Mesendoderm (in vitro differentiated cells): ENCODE results near the gene SMCHD1.

ENCODE experiments used
- DNase-seq: peaks from one replicate; pipeline ENCODE4 v3.0.0; 2013
- H2AK5ac ChIP-seq: 2 replicates; pipeline ENCODE4 v1.6.1; 2013; ENCODE audit warnings: low read length, inconsistent platforms
- H2BK120ac ChIP-seq: 2 replicates; pipeline ENCODE4 v1.6.1; 2013; ENCODE audit warnings: low read depth, mild to moderate bottlenecking, low read length, moderate library complexity, mixed read lengths
- H2BK15ac ChIP-seq: replicated peaks from 2 replicates; pipeline ENCODE4 v1.6.1; 2013; ENCODE audit warnings: low read depth, mild to moderate bottlenecking, moderate library complexity
- H2BK5ac ChIP-seq: 2 replicates; pipeline ENCODE4 v1.6.1; 2013; ENCODE audit warnings: low read length, inconsistent platforms
- H3K18ac ChIP-seq: 2 replicates; pipeline ENCODE4 v1.6.1; 2013; ENCODE audit warnings: mild to moderate bottlenecking, low read length, mixed read lengths
- H3K23ac ChIP-seq: one replicate; pipeline ENCODE4 v1.6.1; 2013; ENCODE audit warnings: low read length
- H3K27ac ChIP-seq: 2 replicates; pipeline ENCODE4 v1.5.1; 2013; ENCODE audit warnings: low read depth, mild to moderate bottlenecking, inconsistent platforms, low read length, moderate library complexity
- H3K27me3 ChIP-seq: 2 replicates; pipeline ENCODE4 v1.6.1; 2013; ENCODE audit warnings: low read length, control low read depth, mild to moderate bottlenecking, inconsistent platforms; ENCODE audit not compliant: insufficient read depth, poor library complexity
- H3K36me3 ChIP-seq: 2 replicates; pipeline ENCODE4 v1.6.1; 2013; ENCODE audit warnings: low read length, inconsistent platforms; ENCODE audit not compliant: control insufficient read depth, insufficient read depth
- H3K4ac ChIP-seq: one replicate; pipeline ENCODE4 v1.6.1; 2013; ENCODE audit warnings: low read depth, mild to moderate bottlenecking, low read length, moderate library complexity
- H3K4me1 ChIP-seq: 2 replicates; pipeline ENCODE4 v1.6.1; 2013; ENCODE audit warnings: low read depth, low read length, inconsistent platforms; ENCODE audit not compliant: control insufficient read depth
- H3K4me2 ChIP-seq: 2 replicates; pipeline ENCODE4 v1.6.1; 2013; ENCODE audit warnings: low read length
- H3K4me3 ChIP-seq: 2 replicates; pipeline ENCODE4 v1.5.1; 2013; ENCODE audit warnings: mild to moderate bottlenecking, low read length
- H3K56ac ChIP-seq: one replicate; pipeline ENCODE4 v1.6.1; 2013; ENCODE audit warnings: low read length
- H3K79me1 ChIP-seq: 2 replicates; pipeline ENCODE4 v1.6.1; 2013; ENCODE audit warnings: low read length, inconsistent platforms
- H3K79me2 ChIP-seq: 2 replicates; pipeline ENCODE4 v1.6.1; 2013; ENCODE audit warnings: mild to moderate bottlenecking, low read length; ENCODE audit not compliant: control insufficient read depth, insufficient read depth
- H3K9ac ChIP-seq: 2 replicates; pipeline ENCODE4 v1.6.1; 2013; ENCODE audit warnings: low read length, inconsistent platforms
- H4K5ac ChIP-seq: one replicate; pipeline ENCODE4 v1.6.1; 2013; ENCODE audit warnings: low read length
- H4K8ac ChIP-seq: one replicate; pipeline ENCODE4 v1.6.1; 2013; ENCODE audit warnings: low read depth, mild to moderate bottlenecking, control low read depth, low read length, moderate library complexity
- WGBS: extraction: QIAGEN DNeasy Blood & Tissue Kit; methylation state at CpG from one replicate; pipeline ENCODE4 v1.1.7; 2013; ENCODE audit warnings: low lambda C conversion rate, missing lambda C conversion rate; ENCODE audit not compliant: insufficient coverage; ENCODE audit errors: extremely low coverage; 5-methylcytosine and 5-hydroxymethylcytosine counted together

Gene SMCHD1

DNA sequence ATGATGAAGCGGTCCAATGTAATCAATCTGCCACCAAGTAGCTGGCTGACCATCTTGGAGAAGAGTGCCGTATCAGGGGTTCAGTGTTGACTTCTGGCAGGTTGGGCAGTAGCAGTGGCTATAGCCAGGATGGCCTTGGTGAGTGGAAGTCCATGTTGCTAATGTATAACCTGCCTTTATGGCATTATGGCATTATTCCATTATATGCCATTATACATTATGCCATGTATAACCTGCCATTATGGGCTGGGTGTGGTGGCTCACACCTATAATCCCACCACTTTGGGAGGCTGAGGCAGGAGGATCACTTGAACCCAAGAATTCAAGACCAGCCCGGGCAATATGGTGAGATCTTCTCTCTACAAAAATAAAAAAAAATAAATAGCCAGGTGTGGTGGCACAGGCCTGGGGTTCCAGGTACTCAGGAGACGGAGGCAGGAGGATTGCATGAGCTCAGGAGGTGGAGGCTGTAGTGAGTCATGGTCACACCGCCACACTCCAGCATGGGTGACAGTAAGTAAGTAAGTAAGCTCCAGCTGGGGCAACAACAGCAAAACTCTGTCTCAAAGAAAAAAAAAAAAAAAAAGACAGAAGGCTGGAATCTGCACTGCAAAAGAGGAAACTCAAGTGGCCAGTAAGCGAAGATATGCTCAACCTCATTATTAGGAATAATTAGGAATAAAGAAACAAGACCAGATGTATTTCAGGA is 166.8 kb downstream of the SMCHD1 start:
- WGBS, result no CpG with 5 or more reads among the region's 6 CpGs
- no peaks in the 10 kb centered on the region for H3K79me1 ChIP-seq

DNA sequence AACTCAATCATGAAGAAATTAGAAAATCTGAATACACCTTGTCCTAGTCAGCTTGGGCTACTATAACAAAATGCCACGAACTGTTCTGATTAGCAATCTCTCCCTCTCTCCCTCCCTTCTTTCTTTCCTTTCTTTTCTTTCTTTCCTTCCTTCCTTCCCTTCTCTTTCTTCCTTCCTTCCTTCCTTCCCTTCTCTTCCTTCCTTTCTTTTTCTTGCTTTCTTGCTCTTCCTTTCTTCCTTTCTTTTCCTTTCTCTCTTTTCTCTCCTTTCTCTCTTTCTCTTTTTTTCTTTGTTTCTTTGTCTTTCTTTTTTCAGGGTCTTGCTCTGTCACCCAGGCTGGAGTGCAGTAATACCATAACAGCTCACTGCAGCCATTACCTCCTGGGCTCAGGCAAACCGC is 167.7 kb downstream of the SMCHD1 start:
- Histone ChIP-seq H2BK5ac (no peak overlapping the region), H3K36me3 (no peaks in the 10 kb centered on the region), H2AK5ac (no peak overlapping the region), H3K4me2 (no peak overlapping the region), H3K23ac (no peak overlapping the region), H3K27ac (no peak overlapping the region), H2BK120ac (no peak overlapping the region), H3K79me1 (no peaks in the 10 kb centered on the region), H3K79me2 (no peaks in the 10 kb centered on the region), H3K4me1 (no peaks in the 10 kb centered on the region), H3K4ac (no peak overlapping the region), H3K18ac (no peak overlapping the region), H4K8ac (no peak overlapping the region), H2BK15ac (no peak overlapping the region), H3K4me3 (no peak overlapping the region), H3K56ac (no peak overlapping the region), H4K5ac (no peak overlapping the region), H3K9ac (no peak overlapping the region), H3K27me3 (no peaks in the 10 kb centered on the region)
- no peak for DNase-seq
- WGBS, result no CpG with 5 or more reads among the region's 2 CpGs

More for the DNA sequence above, 166.8 kb downstream of the SMCHD1 start:
- no peak overlapping the region for H4K5ac ChIP-seq
- no peaks in the 10 kb centered on the region for H3K79me2 ChIP-seq
- no peak overlapping the region for H3K9ac ChIP-seq
- no peak overlapping the region for H2BK120ac ChIP-seq
- no peak overlapping the region for H3K56ac ChIP-seq
- H3K4ac ChIP-seq, result no peak overlapping the region
- no peaks in the 10 kb centered on the region for H3K27me3 ChIP-seq
- no peak overlapping the region for H2AK5ac ChIP-seq
- no peak overlapping the region for H2BK5ac ChIP-seq
- H3K4me3 ChIP-seq, result no peak overlapping the region
- H3K36me3 ChIP-seq, result no peaks in the 10 kb centered on the region
- H2BK15ac ChIP-seq, result no peak overlapping the region
- H4K8ac ChIP-seq, result no peak overlapping the region
- no peak for DNase-seq
- no peak overlapping the region for H3K23ac ChIP-seq
- H3K18ac ChIP-seq, result no peak overlapping the region
- H3K4me2 ChIP-seq, result no peak overlapping the region
- H3K4me1 ChIP-seq, result no peaks in the 10 kb centered on the region
- no peak overlapping the region for H3K27ac ChIP-seq

DNA sequence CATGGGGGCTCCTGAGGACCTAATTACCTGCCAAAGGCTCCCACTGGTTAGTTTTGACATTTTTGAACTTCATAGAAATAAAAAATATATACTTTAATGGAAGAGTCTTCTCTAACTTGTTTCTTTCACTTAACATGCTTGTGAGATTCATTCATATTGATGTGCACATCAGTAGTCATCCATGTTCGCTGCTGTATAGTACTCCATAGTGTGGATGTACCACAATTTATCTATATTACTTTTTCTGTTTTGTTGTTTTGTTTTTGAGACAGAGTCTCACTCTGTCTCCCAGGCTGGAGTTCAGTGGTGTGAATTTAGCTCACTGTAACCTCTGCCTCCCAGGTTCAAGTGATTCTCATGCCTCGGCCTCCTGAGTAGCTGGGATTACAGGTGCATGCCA is 168.4 kb downstream of the SMCHD1 start:
- H3K4me1 ChIP-seq, result no peaks in the 10 kb centered on the region
- no peak overlapping the region for H2BK120ac ChIP-seq
- no peak overlapping the region for H3K9ac ChIP-seq
- no peak overlapping the region for H3K18ac ChIP-seq
- H3K79me1 ChIP-seq, result no peaks in the 10 kb centered on the region
- H3K27me3 ChIP-seq, result no peaks in the 10 kb centered on the region
- no peak for DNase-seq
- no peak overlapping the region for H2AK5ac ChIP-seq
- no peak overlapping the region for H4K5ac ChIP-seq
- H3K4ac ChIP-seq, result no peak overlapping the region
- no peak overlapping the region for H3K27ac ChIP-seq
- no peaks in the 10 kb centered on the region for H3K79me2 ChIP-seq
- no peak overlapping the region for H4K8ac ChIP-seq
- no peak overlapping the region for H3K23ac ChIP-seq
- WGBS, result no CpG with 5 or more reads among the region's 2 CpGs
- H3K4me3 ChIP-seq, result no peak overlapping the region
- no peak overlapping the region for H2BK5ac ChIP-seq
- H3K4me2 ChIP-seq, result no peak overlapping the region
- H3K36me3 ChIP-seq, result no peaks in the 10 kb centered on the region
- no peak overlapping the region for H3K56ac ChIP-seq
- no peak overlapping the region for H2BK15ac ChIP-seq

DNA sequence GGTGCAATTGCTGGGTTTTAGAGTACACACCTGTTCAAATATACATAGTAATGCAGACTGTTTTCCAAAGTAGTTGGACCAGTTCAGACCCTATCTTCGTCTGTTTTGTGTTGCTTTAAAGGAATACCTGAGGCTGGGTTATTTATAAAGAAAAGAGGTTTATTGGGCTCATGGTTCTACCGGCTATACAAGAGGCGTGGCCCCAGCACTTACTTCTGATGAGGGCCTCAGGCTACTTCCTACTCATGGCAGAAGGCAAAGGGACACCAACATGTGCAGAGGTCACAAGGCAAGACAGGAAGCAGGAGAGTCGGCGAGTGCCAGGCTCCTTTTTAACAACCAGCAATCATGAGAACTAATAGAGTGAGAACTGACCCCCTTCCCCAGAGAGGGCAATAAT is 169.3 kb downstream of the SMCHD1 start:
- Histone ChIP-seq H3K27ac (no peak overlapping the region), H3K4me3 (no peak overlapping the region), H3K23ac (no peak overlapping the region), H3K18ac (no peak overlapping the region), H3K9ac (no peak overlapping the region), H2BK120ac (no peak overlapping the region), H3K4ac (no peak overlapping the region), H3K27me3 (no peaks in the 10 kb centered on the region), H2AK5ac (no peak overlapping the region), H3K79me1 (no peaks in the 10 kb centered on the region), H3K4me2 (no peak overlapping the region), H4K5ac (no peak overlapping the region), H3K79me2 (no peaks in the 10 kb centered on the region), H2BK15ac (no peak overlapping the region), H2BK5ac (no peak overlapping the region), H3K36me3 (no peaks in the 10 kb centered on the region), H4K8ac (no peak overlapping the region), H3K56ac (no peak overlapping the region), H3K4me1 (no peaks in the 10 kb centered on the region)
- DNase-seq, result no peak
- no CpG with 5 or more reads among the region's 5 CpGs for WGBS

DNA sequence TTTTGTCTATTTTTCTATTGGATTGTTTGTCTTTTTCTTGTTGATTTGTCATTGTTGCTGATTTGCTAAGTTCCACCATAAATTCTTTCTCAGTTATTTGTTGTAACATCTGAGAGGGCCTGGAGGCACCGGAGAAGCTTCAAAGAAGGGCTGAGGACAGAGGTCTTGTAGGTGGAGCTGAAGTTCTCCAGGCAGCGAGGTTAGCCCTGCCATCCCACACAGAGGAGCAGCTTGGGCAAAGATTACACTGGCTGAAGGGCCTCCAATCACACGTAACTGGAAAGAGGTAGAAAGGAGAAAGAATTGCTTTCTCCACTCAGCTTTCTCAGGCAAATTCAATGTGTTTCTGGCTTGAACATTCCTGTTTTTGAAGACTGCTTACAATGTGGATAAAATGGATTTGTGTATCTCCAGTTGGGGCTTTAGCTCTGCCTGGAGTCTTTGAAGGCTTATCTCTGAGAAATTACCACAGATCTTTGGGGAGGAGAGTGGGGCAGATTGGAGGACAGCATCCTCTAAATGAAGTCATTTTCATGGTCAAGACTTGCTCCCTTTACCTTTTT is 170.2 kb downstream of the SMCHD1 start:
- H3K36me3 ChIP-seq, result no peaks in the 10 kb centered on the region
- H3K79me2 ChIP-seq, result no peaks in the 10 kb centered on the region
- H3K27ac ChIP-seq, result no peak overlapping the region
- H3K27me3 ChIP-seq, result no peaks in the 10 kb centered on the region
- no peaks in the 10 kb centered on the region for H3K79me1 ChIP-seq
- H3K4ac ChIP-seq, result no peak overlapping the region
- H4K5ac ChIP-seq, result no peak overlapping the region
- no peak overlapping the region for H3K9ac ChIP-seq
- H3K4me2 ChIP-seq, result no peak overlapping the region
- no peak overlapping the region for H4K8ac ChIP-seq
- H3K4me3 ChIP-seq, result no peak overlapping the region
- no peak overlapping the region for H2BK5ac ChIP-seq
- no peak overlapping the region for H3K23ac ChIP-seq
- H2BK120ac ChIP-seq, result no peak overlapping the region
- H3K18ac ChIP-seq, result no peak overlapping the region
- H3K4me1 ChIP-seq, result no peaks in the 10 kb centered on the region
- no peak overlapping the region for H3K56ac ChIP-seq
- WGBS, result no CpG with 5 or more reads among the region's 3 CpGs
- DNase-seq, result no peak
- H2AK5ac ChIP-seq, result no peak overlapping the region
- H2BK15ac ChIP-seq, result no peak overlapping the region

DNA sequence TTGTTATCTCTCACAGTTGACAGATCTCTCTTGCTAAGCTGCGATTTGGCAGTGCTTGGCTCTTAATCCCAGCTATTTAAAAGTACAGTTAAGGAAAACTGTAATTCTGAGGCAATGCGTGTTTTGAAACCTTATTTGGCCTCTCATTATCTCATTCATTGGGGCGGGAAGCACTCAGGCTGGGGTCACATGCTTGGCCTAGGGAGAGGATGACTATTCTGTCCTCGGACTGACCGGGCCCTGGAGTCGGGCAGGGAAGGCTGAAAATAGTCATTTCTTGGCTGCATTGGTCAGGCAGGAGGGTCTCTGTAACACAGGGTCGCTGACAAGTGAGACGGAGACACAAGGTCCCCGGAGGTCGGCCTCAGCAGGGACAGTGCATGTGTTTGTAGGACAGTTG is 171.1 kb downstream of the SMCHD1 start:
- WGBS, result no CpG with 5 or more reads among the region's 10 CpGs
- H3K4me2 ChIP-seq, result no peak overlapping the region
- H3K27ac ChIP-seq, result no peak overlapping the region
- no peak overlapping the region for H4K5ac ChIP-seq
- H2BK5ac ChIP-seq, result no peak overlapping the region
- H3K4me3 ChIP-seq, result no peak overlapping the region
- H3K79me1 ChIP-seq, result no peaks in the 10 kb centered on the region
- H3K36me3 ChIP-seq, result no peaks in the 10 kb centered on the region
- H2BK120ac ChIP-seq, result no peak overlapping the region
- no peaks in the 10 kb centered on the region for H3K27me3 ChIP-seq
- H3K79me2 ChIP-seq, result no peaks in the 10 kb centered on the region
- H3K4ac ChIP-seq, result no peak overlapping the region
- H2BK15ac ChIP-seq, result no peak overlapping the region
- H3K23ac ChIP-seq, result no peak overlapping the region
- H3K56ac ChIP-seq, result no peak overlapping the region
- H4K8ac ChIP-seq, result no peak overlapping the region
- H3K4me1 ChIP-seq, result no peaks in the 10 kb centered on the region
- H3K18ac ChIP-seq, result no peak overlapping the region
- DNase-seq, result no peak
- H3K9ac ChIP-seq, result no peak overlapping the region
- no peak overlapping the region for H2AK5ac ChIP-seq
